Heart left ventricle (tissue), 16 donors: ENCODE results near the gene CSNK1G1. TPM values are rescaled to one million over a fixed set of nuclear protein-coding genes. Genes with fewer than 3 reads are reported as not detected.

Source experiments
- ATAC-seq, 4 donors: fragments of 200-7000 bp; cut with Tn5 transposase; one replicate each; pipeline ENCODE4 v1.9.1; 2020 to 2022; ENCODE audit warnings: moderate library complexity in 4 of 4, mild to moderate bottlenecking in 3 of 4, moderate number of reproducible peaks in 1 of 4
- DNase-seq, 5 donors: peaks; one replicate each; pipeline ENCODE4 v3.0.0-alpha.2; 2020
- H3K27ac ChIP-seq, 12 donors: fragments of 200-600 bp; sonication (generic) in 4 of 12; one replicate each; pipeline versions ENCODE4 v1.5.0 to v1.8.0; 2016 to 2022; ENCODE audit warnings: mild to moderate bottlenecking in 2 of 12
- H3K27me3 ChIP-seq, 9 donors: fragments of 200-600 bp; sonication (generic) in 2 of 9; one replicate each; pipeline versions ENCODE4 v1.5.1 to v1.8.0; 2016 to 2022; ENCODE audit warnings: mild to moderate bottlenecking in 3 of 9
- H3K36me3 ChIP-seq, 9 donors: fragments of 200-600 bp; sonication (generic) in 2 of 9; one replicate each; pipeline versions ENCODE4 v1.5.0 to v1.8.0; 2018 to 2022; ENCODE audit warnings: mild to moderate bottlenecking in 2 of 9
- H3K4me1 ChIP-seq, 12 donors: fragments of 200-600 bp; sonication (generic) in 4 of 12; one replicate each; pipeline versions ENCODE4 v1.5.0 to v1.8.0; 2016 to 2022; ENCODE audit warnings: mild to moderate bottlenecking in 3 of 12
- H3K4me3 ChIP-seq, 12 donors: fragments of 200-600 bp; sonication (generic) in 4 of 12; one replicate each; pipeline versions ENCODE4 v1.5.0 to v1.8.0; 2017 to 2022; ENCODE audit warnings: mild to moderate bottlenecking in 9 of 12, moderate library complexity in 4 of 12
- H3K9me3 ChIP-seq, 12 donors: fragments of 200-600 bp; sonication (generic) in 4 of 12; one replicate each; pipeline versions ENCODE4 v1.5.0 to v1.8.0; 2016 to 2022; ENCODE audit warnings: mild to moderate bottlenecking in 1 of 12
- CTCF ChIP-seq, 12 donors: fragments of 200-600 bp; sonication (generic) in 4 of 12; IDR thresholded peaks; one replicate each; pipeline versions ENCODE4 v1.5.0 to v1.8.0; 2018 to 2022; ENCODE audit warnings: antibody characterized with exemption in 12 of 12, mild to moderate bottlenecking in 5 of 12
- POLR2A ChIP-seq, 2 donors: fragments of 450-650 bp; IDR thresholded peaks; one replicate each; pipeline ENCODE4 v1.6.1; 2017; ENCODE audit warnings: antibody characterized with exemption in 2 of 2, mild to moderate bottlenecking in 2 of 2, moderate library complexity in 2 of 2
- WGBS, 4 donors: extraction: QIAGEN DNeasy Blood & Tissue Kit in 2 of 4; methylation state at CpG; one replicate each; pipeline versions ENCODE4 v1.1.5 to v1.1.7; 2013 to 2018; 5-methylcytosine and 5-hydroxymethylcytosine counted together
- intact Hi-C, 10 donors: fragments of 100-400 bp; cut with DNase I; formaldehyde crosslinking; loops; one replicate each; pipeline versions ENCODE4 v1.11.1 to v1.14.2; 2022
- polyA plus RNA-seq, 2 donors: library from polyadenylated mRNA; stranded (reverse); fragments of 200-250 nt; gene quantifications; one replicate each; pipeline ENCODE4 v1.2.3, GENCODE V29; 2013
- total RNA-seq, 9 donors: library from RNA; depleted of rRNA in 2 of 9; stranded (reverse); fragments of >200 nt in 2 of 9; fragmentation: NEBNext Ultra II Directional in 3 of 9; extraction: Animal tissue kit (Norgen Biotek cat#: 25700) in 3 of 9; gene quantifications; one replicate each; pipeline versions ENCODE4 v1.1.0 to v1.2.4, GENCODE V29; 2016 to 2023
- donor health status: ischemic (EF 13 %, LVEDD 7.1; RV severe dilation, severe dysfunction).
- donor health status: healthy with polysubstance abuse.
- donor health status: DM: no; HTN: yes; CAD: no.
- donor health status: DM: no; HTN: no; CAD: no.
- donor health status: ischemic (EF 25% LVEDD 6.9; RV normal size, moderate dysfunction).
- donor health status: ischemic (EF 25% LVEDD 5.7; RV mildly dilated, moderate dysfunction).
- donor health status: healthy.
- donor health status: DM: yes; HTN: yes; CAD: no.
- donor health status: ischemic (EF 35%, LVEDD 5.7; RV mildly dilated, moderate dysfunction).
- donor health status: nonischemic (EF 11% LVEDD 7.7; RV severe dilation, severe dysfunction).
- donor health status: DM: yes; HTN: yes; CAD: no.
- donor health status: PGD.
- donor health status: ischemic (EF 29% LVEDD 5.4; RV normal size, mild dysfunction).
- donor health status: nonischemic (EF 23%, LVEDD 6.1; RV moderate dilation, normal function).

CSNK1G1 gene
- total and polyA plus RNA-seq, 11 donors: 1.4 to 15.0 (median 7.4) TPM

DNA sequence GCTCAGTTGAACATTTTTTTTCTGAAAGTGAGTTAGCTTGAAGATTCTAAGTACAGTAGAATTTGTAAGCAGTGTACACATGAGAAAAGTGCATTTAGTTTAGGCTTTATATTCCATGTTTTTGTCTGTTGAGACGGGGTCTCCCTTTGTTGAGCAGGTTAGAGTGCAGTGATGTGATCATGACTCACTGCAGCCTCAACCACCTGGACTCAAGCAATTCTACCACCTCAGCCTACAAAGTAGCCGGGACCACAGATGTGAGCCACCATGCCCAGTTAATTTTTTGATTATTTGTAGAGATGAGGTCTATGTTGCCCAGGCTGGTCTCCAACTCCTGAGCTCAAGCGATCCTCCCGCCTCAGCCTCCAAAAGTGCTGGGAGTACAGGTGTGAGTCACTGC is 5.3 kb upstream of the CSNK1G1 start:
- Histone ChIP-seq H3K9me3 (no peaks in the 10 kb centered on the region), H3K27ac (no peak overlapping the region), H3K27me3 (no peaks in the 10 kb centered on the region), H3K36me3 (no peaks in the 10 kb centered on the region), H3K4me1 (peaks cover 0 to 7% (median 0%) of the 10 kb centered on the region in 12 donors), H3K4me3 (no peak overlapping the region)
- ATAC-seq (no peak), DNase-seq (no peak)
- 87 to 99% (median 97%) methylated on average over 4 of the region's 4 CpGs for WGBS, 4 donors
- intact Hi-C loops: no loop called here
- TF ChIP-seq POLR2A (IDR thresholded peaks at IDR 0.05): no peak

DNA sequence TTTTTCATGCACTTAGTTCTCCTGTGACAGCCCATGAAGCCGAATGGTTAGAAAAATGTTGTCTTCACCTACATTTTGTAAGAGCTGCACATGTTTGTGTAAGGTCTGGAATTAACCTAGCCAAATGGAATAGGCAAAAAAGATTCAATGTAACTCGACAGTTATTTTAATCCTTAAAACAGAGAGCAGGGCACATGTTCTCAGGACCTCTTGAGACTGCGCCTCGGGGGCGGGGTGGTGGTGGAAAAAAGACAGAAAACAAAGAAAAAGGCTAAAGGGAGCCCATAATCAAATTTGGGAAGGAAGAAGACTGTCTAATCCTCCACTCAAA is 702 bp upstream of the CSNK1G1 start:
- intact Hi-C loops: loop anchor here in 8 of 10 donors (2.0 to 10.0 kb wide), 8 partner anchors 24 to 194 kb away; partner anchors contain the start of genes PPIB (in 4 of the 8), PCLAF (in 1 of the 8) and TRIP4 (in 1 of the 8)
- H3K36me3 ChIP-seq: no peaks in the 10 kb centered on the region
- no peak for TF ChIP-seq POLR2A (IDR thresholded peaks at IDR 0.05)
- peak in 2 of 12 donors; percentile 11 to 15 for TF ChIP-seq CTCF (IDR thresholded peaks at IDR 0.05)
- 44 to 58% (median 47%) methylated on average over 5 of the region's 5 CpGs for WGBS, 4 donors
- no peaks in the 10 kb centered on the region for H3K27me3 ChIP-seq
- no peak for DNase-seq
- H3K4me3 ChIP-seq: peak overlapping the region; percentile 59 to 98 (median 84)
- H3K4me1 ChIP-seq: peaks cover 0 to 26% (median 10%) of the 10 kb centered on the region in 12 donors
- no peaks in the 10 kb centered on the region for H3K9me3 ChIP-seq
- H3K27ac ChIP-seq: peak overlapping the region in 10 of 12 donors; percentile 47 to 85 (median 76)
- no peak for ATAC-seq

GRCh38 chr15:64355348-64355943 is 527 bp downstream of the CSNK1G1 start:
- ATAC-seq (peak; percentile 7 to 40 (median 29)), DNase-seq (peak in 2 of 5 donors; percentile 14 to 60)
- intact Hi-C loops: loop anchor here in 8 of 10 donors (5.0 to 10.0 kb wide), 6 partner anchors 131 to 193 kb away; partner anchors contain the start of gene PPIB (in 4 of the 8)
- Histone ChIP-seq H3K27ac (peak overlapping the region; percentile 16 to 85 (median 76)), H3K36me3 (no peaks in the 10 kb centered on the region), H3K4me3 (peak overlapping the region; percentile 59 to 98 (median 84)), H3K9me3 (no peaks in the 10 kb centered on the region), H3K4me1 (peaks cover 0 to 38% (median 16%) of the 10 kb centered on the region in 12 donors), H3K27me3 (no peaks in the 10 kb centered on the region)
- TF ChIP-seq POLR2A (IDR thresholded peaks at IDR 0.05) (no peak), CTCF (IDR thresholded peaks at IDR 0.05) (no peak)
- 0% methylated on average over 16 to 30 of the region's 30 CpGs for WGBS, 4 donors

DNA sequence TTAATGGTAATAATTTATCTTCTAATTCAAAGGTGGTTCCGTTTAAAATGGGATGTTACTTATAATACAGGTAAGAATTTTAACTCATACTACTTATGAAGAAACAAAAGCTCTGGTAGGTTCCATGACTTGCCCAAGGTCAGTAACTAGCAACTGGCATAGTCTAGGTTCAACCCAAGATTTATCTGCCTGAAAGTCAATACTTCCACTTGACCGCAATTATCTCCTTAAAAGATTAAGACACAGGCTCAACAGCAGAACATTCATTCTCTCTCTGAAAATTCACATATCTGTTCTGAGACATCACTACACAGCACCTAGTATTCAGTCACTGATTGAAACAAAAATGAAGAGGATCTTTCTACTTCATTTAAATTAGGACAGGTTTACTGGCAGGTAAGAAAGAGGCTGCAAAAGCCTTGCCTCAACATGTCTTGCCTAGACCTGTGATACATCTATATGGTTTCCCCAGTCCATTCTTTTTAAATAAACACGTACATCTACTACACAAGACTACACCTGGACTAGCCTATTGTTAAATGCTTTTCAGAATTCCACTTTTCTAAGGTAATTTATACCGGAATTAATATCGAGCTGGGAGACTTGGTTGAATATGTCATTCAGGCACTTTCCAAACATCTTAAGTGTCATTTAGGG is 1.2 kb downstream of the CSNK1G1 start:
- Histone ChIP-seq H3K4me1 (peaks cover 0 to 42% (median 16%) of the 10 kb centered on the region in 12 donors), H3K27me3 (no peaks in the 10 kb centered on the region), H3K27ac (peak overlapping the region in 5 of 12 donors; percentile 74 to 82 (median 81)), H3K9me3 (no peaks in the 10 kb centered on the region), H3K4me3 (peak overlapping the region; percentile 59 to 98 (median 84)), H3K36me3 (no peaks in the 10 kb centered on the region)
- TF ChIP-seq CTCF (IDR thresholded peaks at IDR 0.05): no peak
- TF ChIP-seq POLR2A (IDR thresholded peaks at IDR 0.05): no peak
- DNase-seq (no peak), ATAC-seq (no peak)
- intact Hi-C loops: loop anchor here in 9 of 10 donors (5.0 to 10.0 kb wide), 6 partner anchors 130 to 193 kb away; partner anchors contain the start of gene PPIB (in 4 of the 9)
- WGBS, 4 donors: 33 to 37% (median 35%) methylated on average over 5 of the region's 5 CpGs
